ENCODE measurements around the gene THUMPD3. TPM values are rescaled to one million over a fixed set of nuclear protein-coding genes. Genes with fewer than 3 reads are reported as not detected.

Gene THUMPD3
- total RNA-seq, 1 experiment from 2014 or later, result 62.2 TPM

GRCh38 chr3:9384141-9384828 is 21.4 kb downstream of the THUMPD3 start:
- Mint-ChIP-seq H3K9me3 (ENCODE audit: unreplicated experiment) (no peaks in the 10 kb centered on the region), H3K4me3 (ENCODE audit: unreplicated experiment) (no peak overlapping the region), H3K36me3 (ENCODE audit: insufficient read depth, unreplicated experiment) (peaks cover 97% of the 10 kb centered on the region), H3K27ac (ENCODE audit: unreplicated experiment) (peak overlapping the region; percentile 1), H3K4me1 (ENCODE audit: low read depth, unreplicated experiment) (peaks cover 12% of the 10 kb centered on the region), H3K27me3 (ENCODE audit: insufficient read depth, unreplicated experiment) (no peaks in the 10 kb centered on the region)
- Histone ChIP-seq H3K4me1 (no peaks in the 10 kb centered on the region), H3K27me3 (replicated peaks; ENCODE audit: control insufficient read depth, insufficient read depth, low read length) (no peaks in the 10 kb centered on the region), H3K36me3 (ENCODE audit: control insufficient read depth, insufficient read depth, low read length) (peaks cover 2% of the 10 kb centered on the region), H3K9me3 (no peaks in the 10 kb centered on the region), H3K4me3 (ENCODE audit: low read depth, low read length) (no peak overlapping the region)
- no TSS peak for BruUV-seq (replicated peaks)
- intact Hi-C loops (cut with micrococcal nuclease; ENCODE audit: unreplicated experiment), result loop anchor here (2.0 kb wide), 1 partner anchor 31 kb away; no protein-coding TSS in a partner anchor
- CTCF ChIA-PET, result no interaction called here
- no peak for TF ChIP-seq CTCF (IDR thresholded peaks at IDR 0.05; ENCODE audit: insufficient read depth in 1 of 2, low read depth in 1 of 2, low read length in 1 of 2, severe bottlenecking in 1 of 2, unreplicated experiment in 1 of 2)
- DNase-seq, result no peak
- POLR2A ChIA-PET, result interaction anchor here (0.6 to 1.3 kb wide), 2 partner anchors 12 to 368 kb away, joined by 3 to 11 read pairs; no protein-coding TSS in a partner anchor

- no peak for DNase-seq
- ChIA-PET CTCF (no interaction called here), POLR2A (interaction anchor here (0.7 to 1.3 kb wide), 3 partner anchors 11 to 23 kb away, joined by 3 to 7 read pairs (median 4); partner anchors contain the start of genes SETD5 and THUMPD3)
- Mint-ChIP-seq H3K36me3 (ENCODE audit: insufficient read depth, unreplicated experiment) (peaks cover 97% of the 10 kb centered on the region), H3K27me3 (ENCODE audit: insufficient read depth, unreplicated experiment) (no peaks in the 10 kb centered on the region), H3K9me3 (ENCODE audit: unreplicated experiment) (no peaks in the 10 kb centered on the region), H3K4me3 (ENCODE audit: unreplicated experiment) (no peak overlapping the region), H3K4me1 (ENCODE audit: low read depth, unreplicated experiment) (peaks cover 12% of the 10 kb centered on the region), H3K27ac (ENCODE audit: unreplicated experiment) (peak overlapping the region; percentile 1)
- intact Hi-C loops (cut with micrococcal nuclease; ENCODE audit: unreplicated experiment), result loop anchor here (2.0 to 5.0 kb wide), 2 partner anchors 33 to 37 kb away; no protein-coding TSS in a partner anchor
- Histone ChIP-seq H3K4me1 (no peaks in the 10 kb centered on the region), H3K9me3 (no peaks in the 10 kb centered on the region), H3K36me3 (ENCODE audit: control insufficient read depth, insufficient read depth, low read length) (peaks cover 2% of the 10 kb centered on the region), H3K4me3 (ENCODE audit: low read depth, low read length) (no peak overlapping the region), H3K27me3 (replicated peaks; ENCODE audit: control insufficient read depth, insufficient read depth, low read length) (no peaks in the 10 kb centered on the region)
- no TSS peak for BruUV-seq (replicated peaks)
- TF ChIP-seq CTCF (IDR thresholded peaks at IDR 0.05; ENCODE audit: insufficient read depth in 1 of 2, low read depth in 1 of 2, low read length in 1 of 2, severe bottlenecking in 1 of 2, unreplicated experiment in 1 of 2), result no peak
Measured at GRCh38 chr3:9385187-9386077, 22.6 kb downstream of the THUMPD3 start.

GRCh38 chr3:9386078-9386459 is 23.2 kb downstream of the THUMPD3 start:
- H3K36me3 Mint-ChIP-seq (ENCODE audit: insufficient read depth, unreplicated experiment), result peaks cover 100% of the 10 kb centered on the region
- no peaks in the 10 kb centered on the region for H3K9me3 Mint-ChIP-seq (ENCODE audit: unreplicated experiment)
- H3K27ac Mint-ChIP-seq (ENCODE audit: unreplicated experiment), result no peak overlapping the region
- peaks cover 11% of the 10 kb centered on the region for H3K4me1 Mint-ChIP-seq (ENCODE audit: low read depth, unreplicated experiment)
- TF ChIP-seq CTCF (IDR thresholded peaks at IDR 0.05; ENCODE audit: insufficient read depth in 1 of 2, low read depth in 1 of 2, low read length in 1 of 2, severe bottlenecking in 1 of 2, unreplicated experiment in 1 of 2), result no peak
- BruUV-seq (replicated peaks), result no TSS peak
- H3K27me3 Mint-ChIP-seq (ENCODE audit: insufficient read depth, unreplicated experiment), result no peaks in the 10 kb centered on the region
- ChIA-PET CTCF (no interaction called here), POLR2A (interaction anchor here (1.0 kb wide), 1 partner anchor 11 kb away, joined by 7 read pairs; the partner anchor contains the start of gene SETD5)
- H3K4me3 ChIP-seq (ENCODE audit: low read depth, low read length), result no peak overlapping the region
- peaks cover 2% of the 10 kb centered on the region for H3K36me3 ChIP-seq (ENCODE audit: control insufficient read depth, insufficient read depth, low read length)
- no peaks in the 10 kb centered on the region for H3K9me3 ChIP-seq
- no peak for DNase-seq
- no peaks in the 10 kb centered on the region for H3K27me3 ChIP-seq (replicated peaks; ENCODE audit: control insufficient read depth, insufficient read depth, low read length)
- intact Hi-C loops (cut with micrococcal nuclease; ENCODE audit: unreplicated experiment), result loop anchor here (5.0 kb wide), 1 partner anchor 36 kb away; no protein-coding TSS in a partner anchor
- no peaks in the 10 kb centered on the region for H3K4me1 ChIP-seq
- H3K4me3 Mint-ChIP-seq (ENCODE audit: unreplicated experiment), result no peak overlapping the region
